Stimulated activated CD8-positive, alpha-beta memory T cell treated with anti-CD3 and anti-CD28 coated beads, Interleukin-12 subunit alpha, Interleukin-12 subunit beta, amount 100 ng/mL, for 4 hours (primary cell): ENCODE data around the gene CDC5L.
"Not testable (repeated sequence)": the region's sequence is repeated elsewhere in the genome, so short reads cannot be mapped to it uniquely, and the experiment has no call there.

ENCODE experiments used
- DNase-seq: peaks from one replicate; pipeline ENCODE4 v3.0.0-alpha.2; 2020; ENCODE audit warnings: low read depth

The CDC5L gene

DNA sequence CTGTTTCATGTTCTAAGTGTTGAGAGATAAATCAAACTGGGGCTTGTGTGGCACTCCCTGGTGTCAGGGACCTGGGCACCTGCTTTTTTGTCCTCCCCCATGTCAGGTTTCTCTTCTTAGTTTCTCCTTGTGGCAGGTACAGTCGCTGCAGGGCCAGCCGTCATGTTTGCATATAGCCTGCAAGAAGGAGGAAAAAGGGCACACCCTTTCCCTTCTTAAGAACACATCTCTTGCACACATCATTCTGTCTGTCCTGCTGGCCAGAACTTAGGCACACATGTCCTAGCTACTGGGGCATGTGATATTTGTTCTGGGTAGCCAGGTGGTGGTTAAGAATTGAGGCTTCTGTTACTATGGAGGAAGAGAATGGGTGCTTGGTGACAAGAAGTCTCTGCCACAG, 27.9 kb downstream of the CDC5L start:
- no peak for DNase-seq

DNA sequence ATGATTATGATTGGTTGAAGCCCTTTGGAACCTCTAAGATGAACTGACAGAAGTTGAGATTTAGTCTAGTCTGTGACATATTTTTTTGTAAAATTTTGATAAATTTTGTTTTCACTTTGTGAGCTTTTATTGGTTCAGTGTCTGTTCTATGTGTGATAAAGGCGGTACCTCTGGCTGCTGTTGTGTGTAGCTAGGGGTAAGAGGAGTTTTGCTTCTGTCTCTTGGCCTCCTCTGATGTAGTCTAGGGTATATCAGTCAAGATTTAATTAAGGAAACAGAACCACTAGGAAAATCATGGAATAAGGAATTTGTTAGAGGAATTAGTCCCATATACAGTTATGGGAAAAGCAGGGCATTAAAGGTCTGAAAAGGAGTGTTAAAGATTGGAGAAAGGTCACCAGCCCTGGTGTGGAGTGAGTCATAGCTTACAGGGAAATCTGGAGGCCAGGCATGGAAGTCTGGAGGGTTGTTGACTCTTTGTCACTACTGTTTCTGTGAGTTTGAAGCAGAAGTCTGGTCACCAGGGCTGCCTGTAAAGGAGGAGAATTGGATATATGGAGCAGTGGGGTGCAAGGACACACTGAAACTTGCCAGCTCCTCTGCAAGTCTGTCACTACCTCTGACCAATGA, 28.5 kb downstream of the CDC5L start:
- no peak for DNase-seq

DNA sequence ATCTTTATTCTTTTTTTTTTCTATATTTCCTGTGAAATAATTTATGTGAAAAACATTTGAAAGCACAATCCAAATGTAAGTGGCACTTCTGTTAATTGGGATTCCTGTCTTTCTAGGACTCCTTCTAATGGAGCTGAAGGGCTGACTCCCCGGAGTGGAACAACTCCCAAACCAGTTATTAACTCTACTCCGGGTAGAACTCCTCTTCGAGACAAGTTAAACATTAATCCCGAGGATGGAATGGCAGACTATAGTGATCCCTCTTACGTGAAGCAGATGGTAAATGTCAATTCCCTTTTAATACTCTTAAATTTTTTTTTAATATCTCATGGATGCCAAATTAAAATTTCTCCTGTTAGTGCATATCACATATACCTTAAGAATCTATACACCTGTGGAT, 35.0 kb downstream of the CDC5L start:
- DNase-seq = no peak

DNA sequence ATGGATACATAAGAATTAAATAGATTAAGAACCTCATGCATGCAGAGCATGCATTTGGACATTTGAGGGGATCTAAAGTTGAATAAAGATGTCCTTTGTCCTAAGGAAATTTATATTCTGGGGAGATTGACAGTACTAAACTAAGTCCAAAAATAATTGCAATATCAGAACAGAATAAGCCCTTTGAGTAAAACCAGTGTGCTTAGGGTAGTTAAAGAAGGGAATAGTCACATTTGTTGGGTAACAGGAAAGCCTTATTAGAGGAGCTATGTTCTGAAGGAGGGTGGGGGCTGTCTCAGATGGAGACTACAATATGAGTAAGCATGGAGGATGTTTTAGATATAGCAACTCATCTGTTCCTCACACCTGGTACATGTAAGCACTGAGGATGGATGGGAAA, 35.8 kb downstream of the CDC5L start:
- DNase-seq = no peak

DNA sequence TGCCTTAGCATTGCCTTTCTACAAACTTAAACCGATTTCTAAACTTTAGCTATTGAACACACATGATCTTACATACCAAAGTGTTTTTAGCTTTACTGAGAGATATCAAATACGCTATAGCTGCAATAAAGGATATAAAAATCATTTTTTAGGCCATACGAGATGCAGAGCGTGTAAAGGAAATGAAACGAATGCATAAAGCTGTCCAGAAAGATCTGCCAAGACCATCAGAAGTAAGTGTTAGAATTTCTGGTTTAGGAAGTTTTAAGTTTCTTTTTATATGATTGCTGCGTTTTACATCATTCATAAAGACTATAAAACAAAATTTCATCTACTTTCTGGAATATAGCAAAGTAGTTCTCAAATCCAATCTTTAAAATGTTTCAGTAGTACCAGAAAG, 38.4 kb downstream of the CDC5L start:
- DNase-seq = no peak

DNA sequence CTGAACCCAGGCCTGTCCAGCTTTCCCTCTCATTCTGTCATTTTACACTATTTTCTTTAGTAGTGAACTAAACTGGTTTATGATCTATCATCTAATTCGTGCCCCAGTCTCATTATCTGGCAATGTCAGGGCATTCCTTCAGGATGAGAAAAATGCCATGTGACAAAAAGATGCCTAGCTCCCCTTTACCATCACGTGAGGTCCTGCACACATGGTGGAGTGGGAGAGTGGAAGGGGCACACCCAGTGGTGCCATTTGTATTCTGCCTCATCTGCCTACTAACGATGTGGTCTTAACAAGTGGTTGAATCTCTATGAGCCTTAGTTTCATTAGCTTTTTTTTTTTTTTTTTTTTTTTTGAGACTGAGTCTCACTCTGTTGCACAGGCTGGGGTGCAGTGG, 41.2 kb downstream of the CDC5L start:
- no peak for DNase-seq

DNA sequence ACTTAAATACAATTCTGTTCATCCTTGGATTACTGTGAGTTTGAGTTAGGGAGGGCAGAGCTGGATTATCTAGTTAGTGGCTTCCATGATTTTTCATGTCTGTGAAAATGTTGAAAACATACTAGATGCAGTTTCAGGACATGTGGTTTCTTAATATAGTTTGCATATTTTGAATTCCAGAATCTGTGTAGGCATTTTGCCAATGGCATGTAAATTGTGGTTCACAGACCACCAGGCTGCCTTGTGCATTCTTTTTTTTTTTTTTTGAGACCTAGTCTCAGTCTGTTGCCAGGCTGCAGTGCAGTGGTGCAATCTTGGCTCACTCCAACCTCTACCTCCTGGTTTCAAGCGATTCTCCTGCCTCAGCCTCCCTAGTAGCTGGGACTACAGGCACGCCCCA, 42.8 kb downstream of the CDC5L start:
- DNase-seq = no peak

DNA sequence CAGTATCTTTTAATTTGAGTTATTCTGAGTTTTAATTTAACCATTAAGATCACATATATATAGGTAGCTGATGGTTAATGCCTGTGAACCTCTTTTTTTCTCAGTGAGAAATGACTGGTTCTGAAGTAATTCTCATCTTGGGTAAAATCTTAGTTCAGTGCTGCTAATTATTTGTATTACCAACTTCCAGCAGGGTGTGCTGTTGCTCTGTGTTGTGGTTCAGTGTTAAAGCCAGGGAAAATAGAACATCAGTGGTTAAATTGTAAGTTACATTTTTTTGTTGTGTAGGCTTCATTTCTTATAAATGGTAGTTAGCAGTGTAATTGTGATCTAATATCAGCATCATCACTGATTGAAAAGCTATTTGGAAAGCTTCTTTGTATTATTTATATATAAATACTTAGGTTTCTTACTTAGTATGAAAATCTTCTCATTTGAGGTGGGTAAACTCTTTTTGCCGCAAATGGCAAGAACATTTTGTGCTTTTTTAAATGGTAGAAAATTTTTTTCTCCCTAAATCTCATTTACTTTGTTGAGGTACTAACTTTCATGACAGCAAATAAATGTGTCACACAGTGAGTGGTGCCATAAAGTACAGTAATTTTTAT, 43.7 kb downstream of the CDC5L start:
- no peak for DNase-seq

DNA sequence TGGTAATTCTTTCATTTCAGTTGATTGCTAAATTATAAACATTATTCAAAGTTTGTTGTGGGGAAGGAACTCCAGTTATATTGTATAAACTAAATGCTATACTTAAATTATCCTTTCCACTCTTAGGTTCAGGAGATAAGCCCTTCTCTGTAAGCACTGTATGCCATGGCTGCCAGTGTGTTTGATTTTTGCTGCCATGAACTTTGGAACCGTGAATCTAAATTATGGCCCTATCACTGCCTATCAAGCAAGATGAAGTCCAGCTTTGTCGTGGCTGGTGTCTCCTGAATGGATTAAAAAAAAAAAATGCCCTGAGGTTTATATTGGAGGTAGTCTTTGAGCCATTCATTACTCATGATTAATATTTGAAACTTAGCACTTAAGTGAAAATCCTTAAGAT, 44.7 kb downstream of the CDC5L start:
- DNase-seq = no peak

DNA sequence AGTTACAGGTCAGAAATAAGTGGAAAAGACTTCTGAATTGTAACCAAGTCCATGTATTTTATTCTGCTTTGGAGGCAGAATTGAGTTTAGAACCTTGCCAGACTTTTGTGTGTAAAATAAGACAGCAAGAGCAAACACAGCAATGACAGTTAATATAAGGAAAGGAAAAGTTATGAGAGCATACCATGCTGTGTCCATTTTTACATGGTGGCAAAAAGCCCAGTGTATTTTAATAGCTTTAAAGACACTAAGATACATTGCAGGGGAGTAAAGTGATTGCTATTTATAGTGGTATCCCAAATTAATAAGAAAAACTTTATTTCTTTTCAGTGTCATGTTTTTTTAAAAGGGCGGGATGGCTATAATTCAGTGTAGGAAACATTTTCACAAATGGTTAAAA, 45.2 kb downstream of the CDC5L start:
- DNase-seq = no peak

DNA sequence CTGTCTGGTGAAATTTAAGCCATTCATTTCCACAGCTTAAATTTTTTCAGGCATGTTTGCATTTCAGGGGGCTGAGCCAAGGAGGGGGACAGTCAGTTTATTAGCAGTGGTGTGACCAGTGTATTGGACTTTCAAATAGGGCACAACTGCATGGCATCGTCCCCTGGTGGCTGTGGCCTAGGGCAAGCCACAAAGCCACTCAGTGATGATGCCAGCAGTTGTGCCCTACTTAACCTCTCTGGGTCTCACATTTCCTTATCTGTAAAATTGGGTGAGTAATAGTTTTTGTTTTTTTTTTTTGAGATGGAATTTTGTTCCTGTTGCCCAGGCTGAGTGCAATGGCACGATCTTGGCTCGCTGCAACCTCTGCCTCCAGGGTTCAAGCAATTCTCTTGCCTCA, 48.0 kb downstream of the CDC5L start:
- DNase-seq = no peak

DNA sequence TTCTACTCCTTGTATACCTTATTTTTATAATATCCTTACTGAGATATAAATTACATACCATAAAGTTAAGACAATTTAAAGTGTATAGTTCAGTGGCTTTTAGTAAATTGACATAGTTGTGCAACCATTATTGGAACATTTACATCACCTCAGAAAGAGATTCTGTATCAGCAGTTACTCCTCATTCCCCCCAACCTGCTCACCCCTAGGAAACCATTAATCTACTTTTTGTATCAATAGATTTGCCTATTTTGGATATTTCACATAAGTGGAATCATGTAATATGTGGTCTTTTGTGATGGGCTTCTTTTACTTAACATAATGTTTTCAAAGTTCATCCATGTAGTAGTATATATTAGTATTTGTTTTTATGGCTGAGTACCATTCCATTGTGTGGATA, 51.3 kb downstream of the CDC5L start:
- DNase-seq = no peak

DNA sequence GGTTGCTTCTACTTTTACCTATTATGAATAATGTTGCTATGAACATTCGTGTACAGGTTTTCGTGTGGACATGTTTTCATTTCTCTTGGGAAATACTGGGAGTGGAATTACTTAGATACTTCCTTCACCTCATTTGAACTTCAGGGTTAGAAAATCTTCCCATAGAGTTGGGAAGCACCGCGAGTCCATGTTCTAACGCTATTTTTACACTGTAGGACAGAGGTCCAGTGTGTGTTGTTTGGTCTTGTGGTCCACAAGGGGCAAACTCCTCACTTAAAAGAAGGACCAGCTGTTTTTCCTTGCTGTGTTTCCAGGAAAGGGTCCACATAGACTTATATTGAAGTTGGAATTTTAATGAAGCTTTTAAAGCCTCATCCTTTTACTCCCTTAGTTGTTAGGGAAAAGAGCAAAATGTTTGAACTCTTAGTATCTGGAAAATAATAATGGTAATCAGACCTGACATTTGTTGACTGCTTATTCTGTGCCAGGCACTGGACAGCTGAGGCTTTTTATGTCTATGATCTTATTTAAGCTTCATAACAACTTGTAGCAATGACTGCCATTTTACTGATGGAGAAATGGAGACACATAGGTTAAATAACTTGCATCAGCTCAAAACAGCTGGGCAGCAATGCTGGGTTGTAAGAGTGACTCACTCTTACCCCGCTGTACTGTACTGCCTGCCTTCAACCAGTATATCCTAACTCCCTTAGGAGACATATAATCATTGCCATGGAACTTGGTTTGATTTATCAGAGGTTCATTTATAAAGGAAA, 52.0 kb downstream of the CDC5L start:
- DNase-seq = no peak

DNA sequence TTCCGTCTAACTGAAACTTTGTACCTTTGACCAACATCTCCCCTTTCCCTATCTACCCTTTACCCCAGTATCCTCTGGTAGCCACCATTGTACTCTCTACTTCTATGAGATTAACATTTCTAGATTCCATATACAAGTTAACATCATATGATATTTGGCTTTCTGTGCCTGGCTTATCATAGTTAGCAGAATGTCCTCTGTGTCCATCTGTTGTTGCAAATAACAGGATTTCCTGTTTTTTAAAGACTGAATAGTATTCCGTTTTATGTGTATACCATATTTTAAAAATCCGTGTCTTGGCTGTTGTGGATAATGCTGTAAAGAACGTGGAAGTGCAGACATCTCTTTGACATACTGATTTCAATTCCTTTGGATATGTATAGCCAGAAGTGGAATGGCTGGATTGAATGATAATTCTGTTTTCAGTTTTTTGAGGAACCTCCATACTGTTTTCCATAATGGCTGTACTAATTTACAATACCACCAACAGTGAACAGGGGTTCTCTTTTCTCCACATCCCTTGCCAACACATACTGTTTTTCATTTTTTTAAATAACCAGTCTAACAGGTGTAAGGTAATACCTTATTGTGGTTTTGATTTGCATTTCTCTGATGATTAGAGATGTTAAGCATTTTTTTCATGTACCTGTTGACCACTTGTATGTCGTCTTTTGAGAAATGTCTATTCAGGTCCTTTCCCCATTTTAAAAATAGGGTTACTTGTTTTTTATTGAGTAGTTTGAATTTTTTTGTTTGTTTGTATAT, 53.8 kb downstream of the CDC5L start:
- DNase-seq = no peak

DNA sequence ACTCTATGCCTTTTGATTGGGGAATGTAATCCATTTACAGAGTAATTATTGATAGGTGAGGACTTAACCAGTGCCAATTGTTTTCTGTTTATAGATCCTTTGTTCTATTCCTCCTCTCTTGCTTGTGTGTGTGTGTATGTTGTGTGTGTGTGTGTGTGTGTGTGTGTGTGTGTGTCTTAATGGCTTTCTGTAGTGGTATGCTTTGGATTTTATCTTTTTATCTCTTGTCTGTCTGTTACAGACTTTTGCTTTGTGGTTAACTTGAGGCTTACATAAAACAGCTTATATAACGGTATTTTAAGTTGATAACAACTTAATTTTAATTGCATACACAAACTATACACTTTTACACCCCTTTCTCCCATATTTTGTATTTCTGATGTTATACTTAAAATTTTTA, 54.7 kb downstream of the CDC5L start:
- no peak for DNase-seq

DNA sequence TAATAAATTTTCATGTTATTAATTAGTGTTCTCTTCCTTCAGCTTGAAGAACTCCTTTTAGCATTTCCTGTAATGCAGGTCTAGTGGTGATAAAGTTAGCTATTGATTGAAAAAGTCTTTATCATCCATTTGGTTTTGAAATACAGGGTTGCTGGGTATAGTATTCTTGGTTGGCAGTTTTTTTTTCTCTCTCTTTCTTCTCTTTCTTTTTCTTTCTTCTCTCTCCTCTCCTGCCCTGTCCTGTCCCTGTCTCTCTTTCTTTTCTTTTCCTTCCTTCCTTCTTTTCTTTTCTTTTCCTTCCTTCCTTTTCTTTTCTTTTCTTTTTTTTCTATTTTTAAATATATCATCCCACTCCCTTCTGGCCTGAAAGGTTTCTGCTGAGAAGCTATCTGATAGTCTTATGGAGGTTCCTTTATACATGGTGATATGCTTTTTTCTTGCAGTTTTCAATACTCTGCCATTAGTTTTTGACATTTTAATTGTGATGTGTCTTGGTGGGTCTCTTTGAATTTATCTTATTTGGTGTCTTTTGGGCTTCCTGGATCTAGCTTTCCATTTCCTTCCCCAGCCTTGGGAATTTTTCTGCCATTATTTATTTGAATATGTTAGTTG, 55.4 kb downstream of the CDC5L start:
- DNase-seq = no peak

DNA sequence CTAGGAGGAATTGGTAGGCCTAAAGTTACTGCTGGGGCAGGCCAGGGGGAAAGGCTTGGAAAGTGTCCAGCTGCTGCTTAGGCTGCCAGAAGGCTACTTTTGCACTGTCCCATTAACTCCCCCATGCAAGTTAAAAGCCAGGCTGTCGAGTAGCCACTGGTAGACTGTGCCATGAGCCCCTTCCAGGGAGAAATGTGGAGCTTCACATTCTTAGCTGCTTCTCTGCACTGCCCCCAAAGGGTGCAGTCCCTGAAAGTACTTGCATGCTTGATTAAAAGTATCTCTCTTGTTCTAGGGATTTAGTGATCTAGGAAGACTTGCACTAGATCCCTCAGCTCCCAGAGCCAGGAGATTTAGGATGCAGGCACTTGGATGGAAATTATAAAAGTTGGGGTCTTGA, 57.3 kb downstream of the CDC5L start:
- DNase-seq = no peak

DNA sequence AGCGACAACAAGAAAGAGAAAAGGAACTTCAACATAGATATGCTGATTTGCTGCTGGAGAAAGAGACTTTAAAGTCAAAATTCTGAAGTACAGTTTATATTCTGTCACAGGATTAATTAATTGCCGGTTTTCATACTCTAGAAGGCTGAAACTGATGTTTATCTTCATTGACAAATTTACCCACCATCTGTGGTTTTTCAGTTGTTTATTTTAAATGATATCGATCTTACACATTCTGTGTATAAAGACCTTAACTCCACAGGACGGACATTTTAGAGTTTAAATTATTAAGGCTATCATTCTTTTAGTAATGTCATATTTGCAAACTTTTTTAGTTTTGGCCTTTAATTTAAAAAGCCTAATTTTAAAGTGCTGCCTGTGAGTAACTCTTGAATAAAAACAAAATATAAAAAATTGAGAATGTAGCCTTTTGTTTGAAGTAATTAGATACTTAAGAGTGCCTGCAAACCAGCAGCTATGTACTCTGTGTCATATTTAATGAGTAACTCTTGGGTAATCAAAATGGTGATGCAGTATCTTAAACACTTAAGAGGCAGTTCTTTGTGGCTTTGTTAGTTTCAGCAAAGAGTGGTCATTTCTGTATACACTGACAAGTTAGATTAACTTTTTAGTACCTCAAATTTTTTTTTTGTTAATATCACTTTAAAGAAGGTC, 59.3 kb downstream of the CDC5L start:
- no peak for DNase-seq

DNA sequence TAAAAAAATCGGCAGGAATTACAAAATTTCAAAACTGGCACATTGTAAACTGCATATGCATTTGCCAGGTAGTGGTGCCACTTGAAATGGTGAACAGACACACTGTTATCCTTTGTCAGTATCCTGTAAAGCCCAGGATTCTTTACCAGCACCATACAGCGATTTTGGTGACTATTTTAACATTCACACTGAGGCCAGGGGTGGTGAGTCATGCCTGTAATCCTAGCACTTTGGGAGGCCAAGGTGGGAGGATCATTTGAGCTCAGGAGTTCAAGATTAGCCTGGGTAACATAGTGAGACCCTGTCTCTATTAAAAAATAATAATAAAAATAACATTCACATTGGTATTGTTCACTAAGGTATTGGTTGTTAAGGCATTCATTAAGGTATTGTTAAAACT, 61.7 kb downstream of the CDC5L start:
- DNase-seq = not testable (repeated sequence)

DNA sequence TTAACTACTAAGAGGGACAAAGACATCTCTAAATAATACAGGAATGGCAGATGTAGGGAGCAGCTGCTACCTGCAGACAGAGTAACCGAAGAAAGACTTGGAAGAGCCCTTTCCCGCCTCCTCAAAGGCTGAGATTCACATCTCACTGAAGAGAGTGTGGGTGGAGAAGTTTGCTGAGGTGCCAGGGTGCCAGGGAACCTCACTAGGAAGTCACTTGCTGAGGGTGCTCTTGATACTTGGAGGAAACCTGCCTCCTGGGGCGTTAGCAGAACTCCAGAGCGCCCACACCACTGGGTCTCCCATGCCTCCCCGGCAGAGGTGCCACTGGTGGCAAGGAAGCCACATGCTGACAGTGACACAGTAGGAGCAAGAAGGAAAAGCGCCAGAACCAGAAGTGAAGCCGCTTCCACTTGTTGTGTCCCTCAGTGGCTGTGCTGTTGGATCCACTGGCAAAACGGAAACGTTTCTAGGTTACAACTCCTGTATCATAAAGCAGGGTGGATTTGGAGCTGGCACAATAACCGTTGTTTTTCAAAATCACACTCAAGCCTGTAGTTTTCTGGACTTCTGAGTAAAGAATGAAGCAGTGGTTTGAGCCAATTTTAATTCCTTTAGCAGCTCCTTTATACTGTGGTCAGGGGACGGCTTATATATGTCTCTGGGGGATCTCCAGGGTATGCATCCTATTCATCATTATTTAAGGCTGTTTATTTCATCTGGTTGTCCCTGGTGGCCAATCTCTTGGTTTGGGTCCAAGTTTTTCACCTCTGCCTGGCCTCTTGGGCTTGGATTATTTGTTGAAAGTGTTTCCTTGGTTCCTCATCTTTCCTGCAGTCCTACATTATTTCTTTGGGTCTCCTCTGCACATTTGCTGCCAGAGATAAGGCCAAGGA, 64.5 kb downstream of the CDC5L start:
- no peak for DNase-seq

DNA sequence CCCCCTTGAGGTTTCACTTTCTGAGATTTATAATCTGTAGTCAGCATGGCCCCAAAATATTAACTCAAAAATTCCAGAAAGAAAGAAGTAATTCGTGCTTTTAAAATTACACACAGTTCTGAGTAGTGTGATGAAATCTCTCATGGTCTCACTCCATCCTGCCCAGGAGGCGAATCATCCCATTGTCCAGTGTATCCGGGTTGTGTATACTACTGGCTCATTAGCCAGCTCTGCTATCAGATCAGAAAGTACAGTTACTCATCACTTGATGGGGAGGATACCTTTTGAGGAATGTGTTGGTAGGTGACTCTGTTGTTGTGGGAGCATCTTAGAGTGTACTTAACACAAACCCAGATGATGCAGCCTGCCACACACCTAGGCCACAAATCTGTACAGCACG, 65.2 kb downstream of the CDC5L start:
- DNase-seq = no peak
